ENCODE data around the gene IYD.

DNA sequence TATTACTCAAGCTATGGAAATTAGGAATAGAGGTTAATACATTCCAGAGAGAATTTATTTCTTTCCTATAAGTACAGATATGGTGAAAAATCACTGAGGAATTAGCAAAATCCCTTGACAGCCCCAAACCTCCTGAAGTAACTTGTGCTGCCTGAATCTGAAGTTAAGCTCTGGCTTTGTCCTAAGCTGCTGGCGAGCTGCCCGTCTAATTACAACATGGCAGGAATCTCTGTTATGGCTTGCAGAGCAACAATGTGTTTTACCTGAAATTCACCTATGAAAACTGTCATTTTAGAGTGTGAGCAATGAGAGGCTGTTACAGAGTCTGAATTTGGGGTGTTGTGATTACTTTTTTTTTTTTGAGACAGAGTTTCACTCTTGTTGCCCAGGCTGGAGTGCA lies 22.5 kb upstream of the IYD start:
- TF ChIP-seq CTCF (tag by site-specific recombination; IDR thresholded peaks at IDR 0.05) (no peak), ZNF837 (tag by site-specific recombination; IDR thresholded peaks at IDR 0.05) (no peak), ZNF10 (tag by site-specific recombination; IDR thresholded peaks at IDR 0.05) (no peak), ZBTB26 (tag by site-specific recombination; optimal IDR thresholded peaks at IDR 0.05) (no peak), ZNF785 (tag by site-specific recombination; IDR thresholded peaks at IDR 0.05) (no peak), REST (tag by site-specific recombination; IDR thresholded peaks at IDR 0.05) (no peak), GLI4 (tag by site-specific recombination; IDR thresholded peaks at IDR 0.05) (no peak), ZNF23 (tag by site-specific recombination; IDR thresholded peaks at IDR 0.05; ENCODE audit: borderline replicate concordance) (no peak)

All from HEK293 (cell line).